ENCODE results near the gene ACOT7. TPM values are rescaled to one million over a fixed set of nuclear protein-coding genes. Genes with fewer than 3 reads are reported as not detected.

Gene ACOT7
- total and polyA plus RNA-seq, 2 of the 13 experiments (the other 11 are each of a cell fraction or from before 2014, with no cell fraction given): 33.0 to 55.8 TPM

DNA sequence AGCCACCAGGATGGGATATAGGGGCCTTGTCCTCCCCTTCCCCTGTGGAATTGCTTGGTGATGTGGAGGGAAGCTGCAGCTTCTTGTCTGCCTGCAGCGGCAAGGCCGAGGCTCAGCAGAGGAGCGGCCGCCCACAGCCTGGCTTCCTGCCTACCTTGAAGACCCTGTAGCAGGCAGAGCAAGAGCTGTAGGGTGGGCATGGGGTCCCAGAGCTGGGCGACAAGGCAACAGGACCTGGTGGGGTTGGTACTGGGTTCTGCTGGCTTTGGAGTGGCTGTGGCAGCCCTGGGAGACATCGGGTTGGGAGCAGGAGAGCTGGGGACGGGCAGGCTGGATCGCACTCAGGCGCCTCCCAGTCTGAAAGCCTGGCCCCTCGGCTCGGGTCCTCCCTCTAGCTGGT lies 126.9 kb downstream of the ACOT7 start:
- intact Hi-C loops (cut with micrococcal nuclease; ENCODE audit: unreplicated experiment) (no loop called here), in situ Hi-C loops (cut with HindIII; ENCODE audit: extremely low pct_ligation_motif_present, low pct_unique_long_range_greater_than_20kb) (no loop called here)
- Histone ChIP-seq H3K4me3 (replicated peaks in 1 of 3; ENCODE audit: insufficient read depth in 1 of 3, low read depth in 2 of 3, low read length in 3 of 3) (no peak overlapping the region), H2AFZ (ENCODE audit: low read length) (no peak overlapping the region), H3K4me1 (ENCODE audit: insufficient read depth, low read length) (peaks cover 11% of the 10 kb centered on the region), H3K79me2 (ENCODE audit: insufficient read depth, low read length) (no peaks in the 10 kb centered on the region), H3K36me3 (replicated peaks in 1 of 2; ENCODE audit: control insufficient read depth in 1 of 2, insufficient read depth in 2 of 2, low read length in 2 of 2) (no peaks in the 10 kb centered on the region), H3K4me2 (ENCODE audit: low read depth, low read length) (no peak overlapping the region), H3K27me3 (ENCODE audit: control insufficient read depth in 1 of 2, insufficient read depth in 2 of 2, low read length in 2 of 2) (peaks cover 0 to under 1% of the 10 kb centered on the region in 2 experiments; a peak in 2 of 5 replicates), H4K20me1 (ENCODE audit: insufficient read depth, low read length) (no peaks in the 10 kb centered on the region), H3K9me3 (ENCODE audit: low read length) (no peaks in the 10 kb centered on the region), H3K27ac (ENCODE audit: extremely low read length, insufficient read depth, low read length) (no peak overlapping the region), H3K9ac (ENCODE audit: insufficient read depth, low read depth, low read length) (no peak overlapping the region)
- DNase-seq (ENCODE audit: low spot score) (no peak), ATAC-seq (no peak), FAIRE-seq (no peak)
- POLR2A ChIA-PET: no interaction called here
- no TSS peak for BruUV-seq (replicated peaks)
- WGBS (ENCODE audit: low lambda C conversion rate): 91% methylated on average over 10 of the region's 11 CpGs
- TF ChIP-seq NR2C2 (CRISPR knock-in tag; IDR thresholded peaks at IDR 0.05; ENCODE audit: borderline replicate concordance) (no peak), ZNF678 (CRISPR knock-in tag; IDR thresholded peaks at IDR 0.05) (no peak), SRF (IDR thresholded peaks at IDR 0.05; ENCODE audit: low read depth, low read length) (no peak), ZZZ3 (CRISPR knock-in tag; IDR thresholded peaks at IDR 0.05; ENCODE audit: borderline replicate concordance) (no peak), ZBTB8A (CRISPR knock-in tag; IDR thresholded peaks at IDR 0.05; ENCODE audit: borderline replicate concordance, low read depth) (no peak), IKZF4 (CRISPR knock-in tag; IDR thresholded peaks at IDR 0.05; ENCODE audit: borderline replicate concordance, low read depth, not compliant biosample characterization) (no peak), ZNF878 (CRISPR knock-in tag; IDR thresholded peaks at IDR 0.05) (no peak), ZMYM2 (CRISPR knock-in tag; IDR thresholded peaks at IDR 0.05) (no peak), ATF1 (CRISPR knock-in tag; IDR thresholded peaks at IDR 0.05) (no peak), ZNF772 (CRISPR knock-in tag; IDR thresholded peaks at IDR 0.05) (no peak)
- TF ChIP-seq, protein P1, sequence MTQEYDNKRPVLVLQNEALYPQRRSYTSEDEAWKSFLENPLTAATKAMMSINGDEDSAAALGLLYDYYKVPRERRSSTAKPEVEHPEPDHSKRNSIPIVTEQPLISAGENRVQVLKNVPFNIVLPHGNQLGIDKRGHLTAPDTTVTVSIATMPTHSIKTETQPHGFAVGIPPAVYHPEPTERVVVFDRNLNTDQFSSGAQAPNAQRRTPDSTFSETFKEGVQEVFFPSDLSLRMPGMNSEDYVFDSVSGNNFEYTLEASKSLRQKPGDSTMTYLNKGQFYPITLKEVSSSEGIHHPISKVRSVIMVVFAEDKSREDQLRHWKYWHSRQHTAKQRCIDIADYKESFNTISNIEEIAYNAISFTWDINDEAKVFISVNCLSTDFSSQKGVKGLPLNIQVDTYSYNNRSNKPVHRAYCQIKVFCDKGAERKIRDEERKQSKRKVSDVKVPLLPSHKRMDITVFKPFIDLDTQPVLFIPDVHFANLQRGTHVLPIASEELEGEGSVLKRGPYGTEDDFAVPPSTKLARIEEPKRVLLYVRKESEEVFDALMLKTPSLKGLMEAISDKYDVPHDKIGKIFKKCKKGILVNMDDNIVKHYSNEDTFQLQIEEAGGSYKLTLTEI (CRISPR knock-in tag; conservative IDR thresholded peaks at IDR 0.05): no peak
- TF ChIP-seq, protein P2, sequence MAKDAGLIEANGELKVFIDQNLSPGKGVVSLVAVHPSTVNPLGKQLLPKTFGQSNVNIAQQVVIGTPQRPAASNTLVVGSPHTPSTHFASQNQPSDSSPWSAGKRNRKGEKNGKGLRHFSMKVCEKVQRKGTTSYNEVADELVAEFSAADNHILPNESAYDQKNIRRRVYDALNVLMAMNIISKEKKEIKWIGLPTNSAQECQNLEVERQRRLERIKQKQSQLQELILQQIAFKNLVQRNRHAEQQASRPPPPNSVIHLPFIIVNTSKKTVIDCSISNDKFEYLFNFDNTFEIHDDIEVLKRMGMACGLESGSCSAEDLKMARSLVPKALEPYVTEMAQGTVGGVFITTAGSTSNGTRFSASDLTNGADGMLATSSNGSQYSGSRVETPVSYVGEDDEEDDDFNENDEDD (CRISPR knock-in tag; IDR thresholded peaks at IDR 0.05; ENCODE audit: borderline replicate concordance): no peak
- CTCF ChIA-PET (ENCODE audit: low intra/inter-chr PET ratio, low total read pairs): no interaction called here

Measured in HepG2 (cell line).